Measurements from ENCODE around the gene CSF2.

GRCh38 chr5:132063090-132063911 is 10.3 kb upstream of the CSF2 start:
- TF ChIP-seq CTCF (conservative IDR thresholded peaks at IDR 0.05; ENCODE audit: low read length) (peak; percentile 79), EZH2phosphoT487 (IDR thresholded peaks at IDR 0.05; ENCODE audit: borderline replicate concordance) (no peak)
